ENCODE measurements around the gene GPR137. TPM values are rescaled to one million over a fixed set of nuclear protein-coding genes. Genes with fewer than 3 reads are reported as not detected.
"Not testable (repeated sequence)": the region's sequence is repeated elsewhere in the genome, so short reads cannot be mapped to it uniquely, and the experiment has no call there.

Gene GPR137
- total RNA-seq, 1 donor from 2014 or later = 71.4 TPM

GRCh38 chr11:64313491-64314145 is 28.0 kb downstream of the GPR137 start:
- H3K4me3 Mint-ChIP-seq (ENCODE audit: unreplicated experiment) = no peak overlapping the region
- peaks cover 13% of the 10 kb centered on the region for H3K4me1 Mint-ChIP-seq (ENCODE audit: unreplicated experiment)
- DNase-seq (ENCODE audit: extremely low spot score, unreplicated experiment) = no peak
- no peaks in the 10 kb centered on the region for H3K27me3 Mint-ChIP-seq (ENCODE audit: unreplicated experiment)
- no peaks in the 10 kb centered on the region for H3K9me3 Mint-ChIP-seq (ENCODE audit: unreplicated experiment)
- no peak for TF ChIP-seq CTCF (IDR thresholded peaks at IDR 0.05)
- peak overlapping the region; percentile 37 for H3K27ac Mint-ChIP-seq (ENCODE audit: unreplicated experiment)
- H3K36me3 Mint-ChIP-seq (ENCODE audit: unreplicated experiment) = peaks cover 4% of the 10 kb centered on the region

GRCh38 chr11:64314146-64314804 is 28.6 kb downstream of the GPR137 start:
- DNase-seq (ENCODE audit: extremely low spot score, unreplicated experiment) = no peak
- Mint-ChIP-seq H3K27ac (ENCODE audit: unreplicated experiment) (no peak overlapping the region), H3K9me3 (ENCODE audit: unreplicated experiment) (no peaks in the 10 kb centered on the region), H3K27me3 (ENCODE audit: unreplicated experiment) (no peaks in the 10 kb centered on the region), H3K36me3 (ENCODE audit: unreplicated experiment) (peaks cover 4% of the 10 kb centered on the region), H3K4me3 (ENCODE audit: unreplicated experiment) (no peak overlapping the region), H3K4me1 (ENCODE audit: unreplicated experiment) (peaks cover 18% of the 10 kb centered on the region)
- TF ChIP-seq CTCF (IDR thresholded peaks at IDR 0.05) = no peak

- no peak for DNase-seq (ENCODE audit: extremely low spot score, unreplicated experiment)
- peaks cover 4% of the 10 kb centered on the region for H3K36me3 Mint-ChIP-seq (ENCODE audit: unreplicated experiment)
- H3K9me3 Mint-ChIP-seq (ENCODE audit: unreplicated experiment) = no peaks in the 10 kb centered on the region
- peak overlapping the region; percentile 26 for H3K4me3 Mint-ChIP-seq (ENCODE audit: unreplicated experiment)
- no peak for TF ChIP-seq CTCF (IDR thresholded peaks at IDR 0.05)
- no peak overlapping the region for H3K27ac Mint-ChIP-seq (ENCODE audit: unreplicated experiment)
- H3K27me3 Mint-ChIP-seq (ENCODE audit: unreplicated experiment) = no peaks in the 10 kb centered on the region
- H3K4me1 Mint-ChIP-seq (ENCODE audit: unreplicated experiment) = peaks cover 25% of the 10 kb centered on the region
These were observed 29.3 kb downstream of the GPR137 start for GRCh38 chr11:64314805-64315561.

GRCh38 chr11:64315667-64316526 is 30.2 kb downstream of the GPR137 start:
- not testable (repeated sequence) for DNase-seq (ENCODE audit: extremely low spot score, unreplicated experiment); H3K9me3 Mint-ChIP-seq (ENCODE audit: unreplicated experiment); H3K27me3 Mint-ChIP-seq (ENCODE audit: unreplicated experiment)
- peak overlapping the region; percentile 92 for H3K4me3 Mint-ChIP-seq (ENCODE audit: unreplicated experiment)
- peaks cover 12% of the 10 kb centered on the region for H3K36me3 Mint-ChIP-seq (ENCODE audit: unreplicated experiment)
- H3K4me1 Mint-ChIP-seq (ENCODE audit: unreplicated experiment) = peaks cover 34% of the 10 kb centered on the region
- H3K27ac Mint-ChIP-seq (ENCODE audit: unreplicated experiment) = peak overlapping the region; percentile 99

GRCh38 chr11:64316672-64317324 is 31.1 kb downstream of the GPR137 start:
- no peak for DNase-seq (ENCODE audit: extremely low spot score, unreplicated experiment)
- peak overlapping the region; percentile 99 for H3K27ac Mint-ChIP-seq (ENCODE audit: unreplicated experiment)
- peaks cover 39% of the 10 kb centered on the region for H3K4me1 Mint-ChIP-seq (ENCODE audit: unreplicated experiment)
- no peaks in the 10 kb centered on the region for H3K27me3 Mint-ChIP-seq (ENCODE audit: unreplicated experiment)
- H3K4me3 Mint-ChIP-seq (ENCODE audit: unreplicated experiment) = peak overlapping the region; percentile 92
- H3K9me3 Mint-ChIP-seq (ENCODE audit: unreplicated experiment) = no peaks in the 10 kb centered on the region
- peak; percentile 12 for TF ChIP-seq CTCF (IDR thresholded peaks at IDR 0.05)
- peaks cover 19% of the 10 kb centered on the region for H3K36me3 Mint-ChIP-seq (ENCODE audit: unreplicated experiment)
